Effector memory CD4-positive, alpha-beta T cell (primary cell): ENCODE data around the gene TAS1R3.

Source experiments
- DNase-seq, 3 donors: peaks; one replicate each; pipeline ENCODE4 v3.0.0-alpha.2; 2020
- H3K27ac ChIP-seq: 2 replicates; pipeline ENCODE4 v1.7.0; 2013; ENCODE audit warnings: mild to moderate bottlenecking, low read length, moderate library complexity; ENCODE audit not compliant: insufficient read depth, poor library complexity, severe bottlenecking
- H3K27me3 ChIP-seq: replicated peaks from 2 replicates; pipeline ENCODE4 v1.7.0; 2013; ENCODE audit warnings: mild to moderate bottlenecking, low read length; ENCODE audit not compliant: insufficient read depth, control insufficient read depth, poor library complexity, severe bottlenecking
- H3K36me3 ChIP-seq: 2 replicates; pipeline ENCODE4 v1.7.0; 2013; ENCODE audit warnings: mild to moderate bottlenecking, low read length, moderate library complexity; ENCODE audit not compliant: control insufficient read depth, insufficient read depth
- H3K4me1 ChIP-seq: 2 replicates; pipeline ENCODE4 v1.7.0; 2013; ENCODE audit warnings: low read length, mild to moderate bottlenecking; ENCODE audit not compliant: control insufficient read depth, insufficient read depth, poor library complexity, severe bottlenecking
- H3K4me3 ChIP-seq: 2 replicates; pipeline ENCODE4 v1.7.0; 2013; ENCODE audit warnings: low read length, low read depth, mild to moderate bottlenecking; ENCODE audit not compliant: insufficient read depth, poor library complexity, severe bottlenecking
- H3K9me3 ChIP-seq: 2 replicates; pipeline ENCODE4 v1.7.0; 2013; ENCODE audit warnings: mild to moderate bottlenecking, low read length, moderate library complexity; ENCODE audit not compliant: control insufficient read depth

The TAS1R3 gene

GRCh38 chr1:1340791-1341548, 9.9 kb downstream of the TAS1R3 start:
- no peaks in the 10 kb centered on the region for H3K27me3 ChIP-seq
- H3K4me1 ChIP-seq, result no peaks in the 10 kb centered on the region
- DNase-seq, result no peak
- peaks cover 11% of the 10 kb centered on the region for H3K36me3 ChIP-seq
- no peak overlapping the region for H3K27ac ChIP-seq
- no peaks in the 10 kb centered on the region for H3K9me3 ChIP-seq
- no peak overlapping the region for H3K4me3 ChIP-seq

GRCh38 chr1:1341549-1342021, 10.5 kb downstream of the TAS1R3 start:
- H3K27ac ChIP-seq, result no peak overlapping the region
- DNase-seq, result no peak
- H3K9me3 ChIP-seq, result no peaks in the 10 kb centered on the region
- no peaks in the 10 kb centered on the region for H3K27me3 ChIP-seq
- no peak overlapping the region for H3K4me3 ChIP-seq
- no peaks in the 10 kb centered on the region for H3K4me1 ChIP-seq
- peaks cover 11% of the 10 kb centered on the region for H3K36me3 ChIP-seq

- Histone ChIP-seq H3K9me3 (no peaks in the 10 kb centered on the region), H3K4me3 (no peak overlapping the region), H3K27me3 (no peaks in the 10 kb centered on the region), H3K27ac (no peak overlapping the region), H3K36me3 (peaks cover 11% of the 10 kb centered on the region), H3K4me1 (peaks cover 2% of the 10 kb centered on the region)
- no peak for DNase-seq
These were observed 11.0 kb downstream of the TAS1R3 start for GRCh38 chr1:1342061-1342562.

- peaks cover 11% of the 10 kb centered on the region for H3K36me3 ChIP-seq
- H3K27me3 ChIP-seq, result no peaks in the 10 kb centered on the region
- DNase-seq, result no peak
- no peak overlapping the region for H3K4me3 ChIP-seq
- no peaks in the 10 kb centered on the region for H3K9me3 ChIP-seq
- H3K27ac ChIP-seq, result no peak overlapping the region
- peaks cover 7% of the 10 kb centered on the region for H3K4me1 ChIP-seq
These were observed 11.6 kb downstream of the TAS1R3 start for GRCh38 chr1:1342584-1343115.

GRCh38 chr1:1343811-1344421, 12.8 kb downstream of the TAS1R3 start:
- H3K4me3 ChIP-seq, result no peak overlapping the region
- H3K4me1 ChIP-seq, result peaks cover 16% of the 10 kb centered on the region
- H3K27me3 ChIP-seq, result no peaks in the 10 kb centered on the region
- peaks cover 9% of the 10 kb centered on the region for H3K36me3 ChIP-seq
- no peak overlapping the region for H3K27ac ChIP-seq
- DNase-seq, result no peak
- H3K9me3 ChIP-seq, result no peaks in the 10 kb centered on the region

GRCh38 chr1:1344655-1345361, 13.7 kb downstream of the TAS1R3 start:
- no peak overlapping the region for H3K4me3 ChIP-seq
- peaks cover 17% of the 10 kb centered on the region for H3K4me1 ChIP-seq
- H3K27me3 ChIP-seq, result no peaks in the 10 kb centered on the region
- no peak overlapping the region for H3K27ac ChIP-seq
- H3K9me3 ChIP-seq, result no peaks in the 10 kb centered on the region
- DNase-seq, result peak in 1 of 3 donors; percentile 29
- peaks cover 5% of the 10 kb centered on the region for H3K36me3 ChIP-seq

- no peak overlapping the region for H3K4me3 ChIP-seq
- H3K27ac ChIP-seq, result no peak overlapping the region
- no peaks in the 10 kb centered on the region for H3K27me3 ChIP-seq
- no peak for DNase-seq
- H3K4me1 ChIP-seq, result peaks cover 18% of the 10 kb centered on the region
- no peaks in the 10 kb centered on the region for H3K36me3 ChIP-seq
- H3K9me3 ChIP-seq, result no peaks in the 10 kb centered on the region
These were observed 14.3 kb downstream of the TAS1R3 start for GRCh38 chr1:1345384-1345783.

GRCh38 chr1:1345860-1346500, 14.9 kb downstream of the TAS1R3 start:
- Histone ChIP-seq H3K36me3 (no peaks in the 10 kb centered on the region), H3K27ac (no peak overlapping the region), H3K4me1 (peaks cover 18% of the 10 kb centered on the region), H3K27me3 (no peaks in the 10 kb centered on the region), H3K4me3 (no peak overlapping the region), H3K9me3 (no peaks in the 10 kb centered on the region)
- no peak for DNase-seq

GRCh38 chr1:1346501-1346890, 15.4 kb downstream of the TAS1R3 start:
- H3K27ac ChIP-seq, result no peak overlapping the region
- no peaks in the 10 kb centered on the region for H3K27me3 ChIP-seq
- peaks cover 18% of the 10 kb centered on the region for H3K4me1 ChIP-seq
- no peak for DNase-seq
- H3K4me3 ChIP-seq, result no peak overlapping the region
- no peaks in the 10 kb centered on the region for H3K36me3 ChIP-seq
- H3K9me3 ChIP-seq, result no peaks in the 10 kb centered on the region
